PC-3 (cell line): ENCODE measurements around the gene ING3. TPM values are rescaled to one million over a fixed set of nuclear protein-coding genes. Genes with fewer than 3 reads are reported as not detected.
A peak's percentile ranks its signal among the peaks of the same experiment; 100 is the strongest.

ENCODE experiments used
- ATAC-seq: fragments of 200-7000 bp; cut with Tn5 transposase; 2 replicates; pipeline ENCODE4 v1.9.1; 2020; ENCODE audit warnings: mild to moderate bottlenecking, moderate library complexity
- BruUV-seq: library from RNA; stranded (reverse); fragments of 400-500 nt; replicated peaks from 2 replicates; lab custom pipeline; 2021; lab: Mats Ljungman, UMichigan
- CTCF ChIA-PET: fragments of 300-600 bp; sonication (Branson Sonifier 250); formaldehyde crosslinking; loops from one replicate; lab custom pipeline; 2022; ENCODE audit warnings: antibody characterized with exemption; lab: Charles Lee
- POLR2A ChIA-PET: fragments of 300-600 bp; sonication (Branson Sonifier 250); formaldehyde crosslinking; loops from one replicate; lab custom pipeline; 2022; ENCODE audit warnings: antibody characterized with exemption; ENCODE audit not compliant: unreplicated experiment; lab: Charles Lee
- DNase-seq: peaks from one replicate; pipeline ENCODE4 v3.0.0-alpha.2; 2015
- H2AFZ ChIP-seq: fragments of 300-600 bp; sonication (generic); 2 replicates; pipeline ENCODE4 v1.6.0; 2016; ENCODE audit warnings: antibody characterized with exemption, low read length
- H3F3A ChIP-seq: fragments of 300-600 bp; sonication (generic); one replicate; pipeline ENCODE4 v1.6.0; 2017; ENCODE audit warnings: antibody characterized with exemption, low read length, control low read depth, mild to moderate bottlenecking; ENCODE audit not compliant: unreplicated experiment
- H3K27ac ChIP-seq: fragments of 300-600 bp; sonication (generic); 2 replicates; pipeline ENCODE4 v1.5.1; 2016; ENCODE audit warnings: mild to moderate bottlenecking, low read length
- H3K27me3 ChIP-seq: fragments of 300-600 bp; sonication (generic); 2 replicates; pipeline ENCODE4 v1.6.1; 2016; ENCODE audit warnings: low read length, mixed read lengths
- H3K36me3 ChIP-seq: fragments of 300-600 bp; sonication (generic); 2 replicates; pipeline ENCODE4 v1.6.1; 2016; ENCODE audit warnings: low read depth, mixed run types, low read length, mixed read lengths
- H3K4me1 ChIP-seq: fragments of 300-600 bp; sonication (generic); 2 replicates; pipeline ENCODE4 v1.5.1; 2016; ENCODE audit warnings: low read length; ENCODE audit not compliant: insufficient read depth
- H3K4me2 ChIP-seq: fragments of 300-600 bp; sonication (generic); 2 replicates; pipeline ENCODE4 v1.6.0; 2016; ENCODE audit warnings: low read length
- H3K4me3 ChIP-seq: fragments of 300-600 bp; sonication (generic); 2 replicates; pipeline ENCODE4 v1.5.1; 2016; ENCODE audit warnings: mild to moderate bottlenecking, low read length, mixed read lengths
- H3K79me2 ChIP-seq: fragments of 300-600 bp; sonication (generic); 2 replicates; pipeline ENCODE4 v1.6.1; 2017; ENCODE audit warnings: low read length, mixed read lengths
- H3K9ac ChIP-seq: fragments of 300-600 bp; sonication (generic); 2 replicates; pipeline ENCODE4 v1.6.0; 2016; ENCODE audit warnings: mild to moderate bottlenecking, low read length
- H3K9me2 ChIP-seq: fragments of 300-600 bp; sonication (generic); replicated peaks from 2 replicates; pipeline ENCODE4 v1.6.1; 2016; ENCODE audit warnings: mixed run types, low read length, mixed read lengths
- H3K9me3 ChIP-seq: fragments of 300-600 bp; sonication (generic); 2 replicates; pipeline ENCODE4 v1.6.1; 2016; ENCODE audit warnings: low read length, mixed read lengths
- H4K20me1 ChIP-seq: fragments of 300-600 bp; sonication (generic); 2 replicates; pipeline ENCODE4 v1.6.1; 2016; ENCODE audit warnings: low read length, mixed read lengths
- EZH2 ChIP-seq: fragments of 300-600 bp; sonication (generic); IDR thresholded peaks from one replicate; pipeline ENCODE4 v1.6.1; 2017; ENCODE audit warnings: antibody characterized with exemption, mild to moderate bottlenecking, low read length; ENCODE audit not compliant: unreplicated experiment
- EZH2phosphoT487 ChIP-seq: fragments of 300-600 bp; sonication (generic); IDR thresholded peaks from 2 replicates; pipeline ENCODE4 v1.6.1; 2018; ENCODE audit warnings: mild to moderate bottlenecking, antibody characterized with exemption, low read length, borderline replicate concordance
- intact Hi-C: fragments of 100-400 bp; cut with micrococcal nuclease; formaldehyde crosslinking; loops from 2 replicates; pipeline ENCODE4 v1.9.0; 2023
- total RNA-seq: library from RNA; depleted of rRNA; stranded (reverse); fragments of >200 nt; gene quantifications from 2 replicates; pipeline ENCODE4 v1.2.3, GENCODE V29; 2014
- TF ChIP-seq, protein P1 (sequence below): fragments of 300-600 bp; sonication (generic); conservative IDR thresholded peaks from 2 replicates; pipeline ENCODE4 v1.5.1; 2017; ENCODE audit warnings: antibody characterized with exemption, low read depth, mild to moderate bottlenecking, low read length

Gene ING3
- total RNA-seq, 1 experiment from 2014 or later = 12.8 TPM

DNA sequence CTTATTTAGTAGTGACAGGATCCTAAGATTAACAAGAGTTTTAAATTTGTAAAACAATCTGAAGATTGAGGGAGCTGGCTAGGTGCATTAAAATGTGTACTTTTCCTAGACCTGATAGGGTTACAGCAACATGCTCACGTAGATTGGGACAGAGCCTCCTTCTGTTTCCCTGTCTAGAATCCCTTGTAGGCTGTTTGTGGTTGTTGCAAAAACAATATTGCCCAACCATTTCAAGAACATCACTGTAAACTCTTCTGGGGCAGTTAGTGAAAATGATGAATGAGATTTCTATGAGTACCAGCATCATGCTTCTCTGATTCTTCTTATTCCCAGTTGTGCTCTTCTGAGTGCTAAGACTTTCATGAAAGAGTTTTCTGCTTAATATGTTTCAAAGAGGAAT lies 23.3 kb downstream of the ING3 start:
- no peaks in the 10 kb centered on the region for H4K20me1 ChIP-seq
- ChIA-PET POLR2A (no interaction called here), CTCF (no interaction called here)
- no peaks in the 10 kb centered on the region for H3K4me1 ChIP-seq
- peaks cover 31% of the 10 kb centered on the region for H3K36me3 ChIP-seq
- no peaks in the 10 kb centered on the region for H3F3A ChIP-seq
- no peak overlapping the region for H3K27ac ChIP-seq
- no peak for ATAC-seq
- intact Hi-C loops = no loop called here
- BruUV-seq = no TSS peak
- H3K27me3 ChIP-seq = no peaks in the 10 kb centered on the region
- no peaks in the 10 kb centered on the region for H3K9me3 ChIP-seq
- no peak for DNase-seq
- no peak overlapping the region for H3K4me3 ChIP-seq
- no peaks in the 10 kb centered on the region for H3K9me2 ChIP-seq
- no peak overlapping the region for H2AFZ ChIP-seq
- TF ChIP-seq EZH2phosphoT487 (no peak), EZH2 (no peak)
- TF ChIP-seq, protein P1, sequence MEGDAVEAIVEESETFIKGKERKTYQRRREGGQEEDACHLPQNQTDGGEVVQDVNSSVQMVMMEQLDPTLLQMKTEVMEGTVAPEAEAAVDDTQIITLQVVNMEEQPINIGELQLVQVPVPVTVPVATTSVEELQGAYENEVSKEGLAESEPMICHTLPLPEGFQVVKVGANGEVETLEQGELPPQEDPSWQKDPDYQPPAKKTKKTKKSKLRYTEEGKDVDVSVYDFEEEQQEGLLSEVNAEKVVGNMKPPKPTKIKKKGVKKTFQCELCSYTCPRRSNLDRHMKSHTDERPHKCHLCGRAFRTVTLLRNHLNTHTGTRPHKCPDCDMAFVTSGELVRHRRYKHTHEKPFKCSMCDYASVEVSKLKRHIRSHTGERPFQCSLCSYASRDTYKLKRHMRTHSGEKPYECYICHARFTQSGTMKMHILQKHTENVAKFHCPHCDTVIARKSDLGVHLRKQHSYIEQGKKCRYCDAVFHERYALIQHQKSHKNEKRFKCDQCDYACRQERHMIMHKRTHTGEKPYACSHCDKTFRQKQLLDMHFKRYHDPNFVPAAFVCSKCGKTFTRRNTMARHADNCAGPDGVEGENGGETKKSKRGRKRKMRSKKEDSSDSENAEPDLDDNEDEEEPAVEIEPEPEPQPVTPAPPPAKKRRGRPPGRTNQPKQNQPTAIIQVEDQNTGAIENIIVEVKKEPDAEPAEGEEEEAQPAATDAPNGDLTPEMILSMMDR = no peak
- H3K4me2 ChIP-seq = no peak overlapping the region
- no peak overlapping the region for H3K9ac ChIP-seq
- H3K79me2 ChIP-seq = no peaks in the 10 kb centered on the region

DNA sequence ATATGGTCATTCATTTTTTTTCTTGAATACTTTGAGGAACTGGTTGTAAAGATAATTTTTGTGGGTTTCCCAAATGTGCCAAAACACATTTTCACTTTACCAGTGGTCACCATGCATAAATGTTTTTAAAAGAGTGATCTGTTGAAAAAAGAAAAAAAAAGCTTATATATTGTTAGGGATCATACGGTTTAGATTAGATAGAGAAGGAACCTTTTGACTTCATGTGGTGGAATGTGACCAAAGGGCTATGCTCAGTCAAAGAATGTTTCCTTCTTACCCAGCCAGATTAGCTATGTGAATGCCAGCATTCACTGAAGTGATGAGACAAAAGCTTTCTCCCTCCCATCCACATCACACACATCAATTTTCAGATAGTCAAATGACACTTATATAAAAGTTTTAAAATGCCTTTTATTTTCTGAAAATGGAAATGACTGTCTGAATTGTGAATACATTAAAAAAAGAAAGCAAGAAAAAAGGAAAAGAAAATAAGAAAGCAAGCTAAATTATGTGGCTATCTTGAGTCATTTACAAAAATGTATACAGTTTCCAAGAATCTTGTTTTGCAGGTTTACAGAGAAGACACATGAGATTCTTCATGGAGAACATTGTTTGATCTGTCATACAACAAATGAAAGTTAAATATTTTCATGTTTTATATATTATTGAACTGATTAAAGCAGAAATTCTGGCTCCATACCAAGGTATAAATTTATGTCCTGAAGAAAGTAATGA lies 29.4 kb downstream of the ING3 start:
- Histone ChIP-seq H3K9me3 (no peaks in the 10 kb centered on the region), H3K4me1 (peaks cover 23% of the 10 kb centered on the region), H3K79me2 (no peaks in the 10 kb centered on the region), H3K4me3 (no peak overlapping the region), H3K4me2 (0 out of 2 replicates have a peak overlapping the region, but pooled peaks have one; percentile 26), H3F3A (no peaks in the 10 kb centered on the region), H2AFZ (no peak overlapping the region), H4K20me1 (no peaks in the 10 kb centered on the region), H3K27ac (no peak overlapping the region), H3K36me3 (peaks cover 4% of the 10 kb centered on the region), H3K27me3 (no peaks in the 10 kb centered on the region), H3K9ac (no peak overlapping the region), H3K9me2 (no peaks in the 10 kb centered on the region)
- ChIA-PET POLR2A (interaction anchor here (0.6 kb wide), 1 partner anchor 123 kb away, joined by 3 read pairs; no protein-coding TSS in a partner anchor), CTCF (no interaction called here)
- DNase-seq (peak; percentile 40), ATAC-seq (peak; percentile 30; the same call in 1 of the 2 replicates)
- intact Hi-C loops = loop anchor here (10.0 kb wide), 1 partner anchor 355 kb away; no protein-coding TSS in a partner anchor
- BruUV-seq = no TSS peak
- no peak for TF ChIP-seq EZH2
- no peak for TF ChIP-seq EZH2phosphoT487
- TF ChIP-seq, protein P1 = no peak

DNA sequence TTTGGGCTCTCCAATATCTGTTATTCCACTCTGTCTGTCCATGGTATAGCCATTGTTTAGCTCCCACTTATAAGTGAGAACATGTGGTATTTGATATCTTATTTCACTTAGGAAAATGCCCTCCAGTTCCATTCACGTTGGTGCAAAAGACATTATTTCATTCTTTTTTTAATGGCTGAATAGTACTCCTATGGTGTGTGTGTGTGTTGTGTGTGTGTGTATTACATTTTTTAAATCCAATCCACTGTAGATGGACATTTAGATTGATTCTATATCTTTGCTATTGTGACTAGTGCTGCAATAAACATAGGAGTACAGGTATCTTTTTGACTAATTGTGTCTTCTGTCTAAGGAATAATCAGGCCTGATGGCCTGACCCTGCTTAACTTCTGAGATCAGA lies 30.5 kb downstream of the ING3 start:
- Histone ChIP-seq H3K9me2 (no peaks in the 10 kb centered on the region), H3K4me1 (peaks cover 23% of the 10 kb centered on the region), H3K27me3 (no peaks in the 10 kb centered on the region), H2AFZ (no peak overlapping the region), H3K4me3 (no peak overlapping the region), H3F3A (no peaks in the 10 kb centered on the region), H3K9ac (no peak overlapping the region), H3K79me2 (no peaks in the 10 kb centered on the region), H3K4me2 (no peak overlapping the region), H3K27ac (no peak overlapping the region), H3K36me3 (no peaks in the 10 kb centered on the region; the same call in 1 of the 2 replicates), H4K20me1 (no peaks in the 10 kb centered on the region), H3K9me3 (no peaks in the 10 kb centered on the region)
- ChIA-PET CTCF (no interaction called here), POLR2A (no interaction called here)
- DNase-seq (no peak), ATAC-seq (no peak)
- no TSS peak for BruUV-seq
- intact Hi-C loops = loop anchor here (10.0 kb wide), 1 partner anchor 354 kb away; no protein-coding TSS in a partner anchor
- TF ChIP-seq, protein P1 = no peak
- TF ChIP-seq EZH2 = no peak
- no peak for TF ChIP-seq EZH2phosphoT487
